HCT116 (cell line): Measurements from ENCODE around the gene PCED1A. TPM values are rescaled to one million over a fixed set of nuclear protein-coding genes. Genes with fewer than 3 reads are reported as not detected.

Source experiments
- ATAC-seq: fragments of 200-7000 bp; cut with Tn5 transposase; 2 replicates; pipeline ENCODE4 v1.9.1; 2020; ENCODE audit warnings: mild to moderate bottlenecking, moderate library complexity
- BruUV-seq: library from RNA; stranded (reverse); fragments of 400-500 nt; replicated peaks from 2 replicates; lab custom pipeline; 2021; lab: Mats Ljungman, UMichigan
- CTCF ChIA-PET: fragments of 300-600 bp; sonication (Branson Sonifier 250); formaldehyde crosslinking; loops from one replicate; lab custom pipeline; 2021; ENCODE audit warnings: antibody characterized with exemption; lab: Charles Lee
- POLR2A ChIA-PET: fragments of 300-600, 350-600 bp; sonication (Branson Sonifier 250); formaldehyde crosslinking; loops from one replicate; lab custom pipeline; 2021; ENCODE audit warnings: antibody characterized with exemption; lab: Charles Lee
- RAD21 ChIA-PET, 2 experiments: fragments of 300-600 bp; sonication (Branson Sonifier 250); formaldehyde crosslinking; loops; one replicate each; lab custom pipeline; 2023; ENCODE audit warnings: low total read pairs in 2 of 2; ENCODE audit not compliant: uncharacterized antibody in 2 of 2, unreplicated experiment in 2 of 2, low non-redundant PET in 1 of 2; lab: Charles Lee
- DNase-seq: peaks from one replicate; pipeline ENCODE4 v3.0.0-alpha.2; 2010; ENCODE audit warnings: low read depth, low spot score
- H2AFZ ChIP-seq: fragments of 200-600 bp; shearing (Covaris generic), sonication (generic); 2 replicates; pipeline ENCODE4 v1.6.1; 2017; ENCODE audit warnings: low read depth, mixed run types, mixed read lengths, antibody characterized with exemption, low read length; ENCODE audit not compliant: poor library complexity, severe bottlenecking
- H3K27ac ChIP-seq: 2 replicates; pipeline ENCODE4 v1.5.1; 2012; ENCODE audit warnings: low read depth, low read length
- H3K27me3 ChIP-seq: fragments of 200-600 bp; sonication (generic); 2 replicates; pipeline ENCODE4 v1.6.1; 2016; ENCODE audit warnings: mixed run types, low read length, mixed read lengths; ENCODE audit not compliant: insufficient read depth
- H3K36me3 ChIP-seq, 2 experiments: fragments of 200-500 bp in 1 of 2; fragments of 200-600 bp in 1 of 2; sonication (Bioruptor generic) in 1 of 2; sonication (generic) in 1 of 2; 2 replicates each; pipeline versions ENCODE4 v1.5.1 to v1.6.1; 2014 to 2016; ENCODE audit warnings: low read length in 2 of 2, inconsistent platforms in 1 of 2, mixed read lengths in 1 of 2, mixed run types in 1 of 2; ENCODE audit not compliant: insufficient read depth in 2 of 2, control insufficient read depth in 1 of 2
- H3K4me1 ChIP-seq, 2 experiments: fragments of 200-600 bp in 1 of 2; sonication (generic) in 1 of 2; 2 replicates each; pipeline versions ENCODE4 v1.5.1 to v1.6.1; 2012 to 2017; ENCODE audit warnings: low read length in 2 of 2, inconsistent platforms in 1 of 2, mild to moderate bottlenecking in 1 of 2, mixed read lengths in 1 of 2, mixed run types in 1 of 2, moderate library complexity in 1 of 2; ENCODE audit not compliant: insufficient read depth in 2 of 2, control insufficient read depth in 1 of 2
- H3K4me2 ChIP-seq: fragments of 200-600 bp; sonication (generic); 2 replicates; pipeline ENCODE4 v1.6.1; 2017; ENCODE audit warnings: mixed run types, low read length, mixed read lengths
- H3K4me3 ChIP-seq, 2 experiments: fragments of 200-600 bp in 1 of 2; sonication (generic) in 1 of 2; replicated peaks in 1 of 2; 2 replicates each; pipeline ENCODE4 v1.5.1; 2011 to 2016; ENCODE audit warnings: low read length in 2 of 2, control low read depth in 1 of 2, low read depth in 1 of 2, mild to moderate bottlenecking in 1 of 2, mixed read lengths in 1 of 2, mixed run types in 1 of 2
- H3K79me2 ChIP-seq: fragments of 200-600 bp; sonication (generic); 2 replicates; pipeline ENCODE4 v1.6.1; 2017; ENCODE audit warnings: mild to moderate bottlenecking, mixed run types, low read length, moderate library complexity, mixed read lengths; ENCODE audit not compliant: insufficient read depth
- H3K9ac ChIP-seq: fragments of 200-600 bp; sonication (generic); 2 replicates; pipeline ENCODE4 v1.6.1; 2016; ENCODE audit warnings: low read length, mixed read lengths
- H3K9me2 ChIP-seq: fragments of 200-600 bp; sonication (generic), shearing (Covaris generic); 2 replicates; pipeline ENCODE4 v1.6.1; 2017; ENCODE audit warnings: mixed run types, mild to moderate bottlenecking, moderate library complexity; ENCODE audit not compliant: insufficient read depth
- H3K9me3 ChIP-seq, 2 experiments: fragments of 200-500 bp in 1 of 2; fragments of 200-600 bp in 1 of 2; sonication (Bioruptor generic) in 1 of 2; sonication (generic) in 1 of 2; 2 replicates each; pipeline ENCODE4 v1.6.1; 2014 to 2017; ENCODE audit warnings: low read length in 2 of 2, mixed read lengths in 2 of 2, inconsistent platforms in 1 of 2, low read depth in 1 of 2, mild to moderate bottlenecking in 1 of 2, mixed run types in 1 of 2, moderate library complexity in 1 of 2; ENCODE audit not compliant: control insufficient read depth in 1 of 2, insufficient read depth in 1 of 2
- H4K20me1 ChIP-seq: fragments of 200-600 bp; sonication (generic), shearing (Covaris generic); 2 replicates; pipeline ENCODE4 v1.6.1; 2017; ENCODE audit warnings: mixed run types, mild to moderate bottlenecking, moderate library complexity; ENCODE audit not compliant: insufficient read depth
- CBX3 ChIP-seq: IDR thresholded peaks from 2 replicates; pipeline ENCODE4 v1.6.1; 2012; ENCODE audit warnings: low read depth
- CEBPB ChIP-seq: IDR thresholded peaks from 2 replicates; pipeline ENCODE4 v1.6.1; 2012; ENCODE audit warnings: low read depth
- ELF1 ChIP-seq: IDR thresholded peaks from 2 replicates; pipeline ENCODE4 v1.6.1; 2012; ENCODE audit warnings: low read depth, borderline replicate concordance
- EZH2 ChIP-seq: fragments of 200-600 bp; sonication (generic); IDR thresholded peaks from 2 replicates; pipeline ENCODE4 v1.6.1; 2017; ENCODE audit warnings: antibody characterized with exemption, mixed run types
- JUND ChIP-seq: IDR thresholded peaks from 2 replicates; pipeline ENCODE4 v1.6.1; 2012
- POLR2AphosphoS5 ChIP-seq: IDR thresholded peaks from 2 replicates; pipeline ENCODE4 v1.6.1; 2011; ENCODE audit warnings: mild to moderate bottlenecking, low read depth, low read length, moderate library complexity
- RAD21 ChIP-seq: IDR thresholded peaks from 2 replicates; pipeline ENCODE4 v1.6.1; 2012; ENCODE audit warnings: low read depth, mild to moderate bottlenecking
- SIN3A ChIP-seq: IDR thresholded peaks from 2 replicates; pipeline ENCODE4 v1.6.1; 2012; ENCODE audit warnings: low read depth
- SP1 ChIP-seq: IDR thresholded peaks from 2 replicates; pipeline ENCODE4 v1.6.1; 2012; ENCODE audit warnings: low read depth
- TCF7L2 ChIP-seq: IDR thresholded peaks from 2 replicates; pipeline ENCODE4 v1.7.0; 2011; ENCODE audit warnings: borderline replicate concordance, inconsistent platforms; ENCODE audit not compliant: insufficient read depth, insufficient read length; ENCODE audit errors: extremely low read depth
- YY1 ChIP-seq: IDR thresholded peaks from 2 replicates; pipeline ENCODE4 v1.6.1; 2011; ENCODE audit warnings: low read length, low read depth, moderate library complexity, mild to moderate bottlenecking; ENCODE audit not compliant: insufficient replicate concordance; ENCODE audit errors: extremely low read depth
- ZNF274 ChIP-seq: fragments of 200-500 bp; sonication (Bioruptor generic); IDR thresholded peaks from 2 replicates; pipeline ENCODE4 v1.6.1; 2014; ENCODE audit warnings: mild to moderate bottlenecking, low read depth, low read length, inconsistent platforms
- intact Hi-C: fragments of 100-400 bp; cut with micrococcal nuclease; formaldehyde crosslinking; loops from 2 replicates; pipeline ENCODE4 v1.10.0; 2022
- total RNA-seq: library from RNA; stranded (reverse); gene quantifications from one replicate; pipeline ENCODE4 v1.2.1, GENCODE V29; 2021; ENCODE audit not compliant: unreplicated experiment
- TF ChIP-seq, protein P1 (sequence below): IDR thresholded peaks from 2 replicates; pipeline ENCODE4 v1.6.1; 2012; ENCODE audit warnings: low read depth
- TF ChIP-seq, protein P2 (sequence below): IDR thresholded peaks from 2 replicates; pipeline ENCODE4 v1.6.1; 2012

PCED1A gene
- total RNA-seq, 1 experiment from 2014 or later, result 31.8 TPM

DNA sequence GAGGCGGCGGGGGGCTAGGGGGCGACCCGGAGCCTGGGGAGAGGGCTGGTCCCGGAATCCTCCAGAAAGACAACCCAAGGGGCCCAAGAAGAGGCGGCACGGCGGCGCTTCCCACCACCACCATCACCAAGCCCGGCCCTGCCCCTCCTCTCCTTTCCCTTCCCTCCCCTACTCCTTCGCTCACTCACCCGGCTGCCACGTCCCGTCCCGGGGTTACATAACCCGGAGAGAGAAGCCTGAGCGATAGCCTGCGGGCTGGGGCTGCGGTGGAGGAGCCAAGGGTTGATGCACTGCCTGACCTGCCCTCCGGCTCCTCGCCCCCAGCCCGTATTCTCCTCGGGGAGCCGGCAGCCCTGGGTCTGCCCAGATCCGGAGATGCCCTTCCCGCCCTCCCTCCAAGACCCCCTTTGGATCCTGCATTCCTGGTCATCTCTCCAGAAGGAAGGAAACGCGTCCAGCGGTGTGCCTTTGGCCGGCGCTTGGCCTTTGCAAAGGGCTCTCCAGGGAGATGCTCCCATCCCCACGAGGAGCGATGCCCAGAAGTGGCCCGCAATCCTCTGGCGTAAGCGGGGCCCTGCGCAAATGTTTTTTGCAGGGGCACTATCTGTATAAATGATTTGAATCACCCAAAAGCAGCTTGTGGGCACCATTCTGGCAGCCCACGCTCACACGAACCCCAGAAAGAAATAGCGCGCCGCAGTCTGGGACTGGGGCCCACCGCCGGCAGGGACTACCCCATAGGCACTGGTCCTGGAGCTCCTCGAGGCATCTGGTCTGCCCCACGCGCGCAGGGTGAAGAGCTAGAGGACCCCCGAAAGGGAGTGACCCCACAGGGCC is 35.4 kb downstream of the PCED1A start:
- TF ChIP-seq JUND (no peak), EZH2 (no peak), ELF1 (no peak), RAD21 (no peak), CBX3 (no peak), CEBPB (no peak), POLR2AphosphoS5 (no peak), SIN3A (no peak), ZNF274 (no peak), TCF7L2 (no peak), SP1 (no peak), YY1 (no peak)
- TF ChIP-seq, protein P1, sequence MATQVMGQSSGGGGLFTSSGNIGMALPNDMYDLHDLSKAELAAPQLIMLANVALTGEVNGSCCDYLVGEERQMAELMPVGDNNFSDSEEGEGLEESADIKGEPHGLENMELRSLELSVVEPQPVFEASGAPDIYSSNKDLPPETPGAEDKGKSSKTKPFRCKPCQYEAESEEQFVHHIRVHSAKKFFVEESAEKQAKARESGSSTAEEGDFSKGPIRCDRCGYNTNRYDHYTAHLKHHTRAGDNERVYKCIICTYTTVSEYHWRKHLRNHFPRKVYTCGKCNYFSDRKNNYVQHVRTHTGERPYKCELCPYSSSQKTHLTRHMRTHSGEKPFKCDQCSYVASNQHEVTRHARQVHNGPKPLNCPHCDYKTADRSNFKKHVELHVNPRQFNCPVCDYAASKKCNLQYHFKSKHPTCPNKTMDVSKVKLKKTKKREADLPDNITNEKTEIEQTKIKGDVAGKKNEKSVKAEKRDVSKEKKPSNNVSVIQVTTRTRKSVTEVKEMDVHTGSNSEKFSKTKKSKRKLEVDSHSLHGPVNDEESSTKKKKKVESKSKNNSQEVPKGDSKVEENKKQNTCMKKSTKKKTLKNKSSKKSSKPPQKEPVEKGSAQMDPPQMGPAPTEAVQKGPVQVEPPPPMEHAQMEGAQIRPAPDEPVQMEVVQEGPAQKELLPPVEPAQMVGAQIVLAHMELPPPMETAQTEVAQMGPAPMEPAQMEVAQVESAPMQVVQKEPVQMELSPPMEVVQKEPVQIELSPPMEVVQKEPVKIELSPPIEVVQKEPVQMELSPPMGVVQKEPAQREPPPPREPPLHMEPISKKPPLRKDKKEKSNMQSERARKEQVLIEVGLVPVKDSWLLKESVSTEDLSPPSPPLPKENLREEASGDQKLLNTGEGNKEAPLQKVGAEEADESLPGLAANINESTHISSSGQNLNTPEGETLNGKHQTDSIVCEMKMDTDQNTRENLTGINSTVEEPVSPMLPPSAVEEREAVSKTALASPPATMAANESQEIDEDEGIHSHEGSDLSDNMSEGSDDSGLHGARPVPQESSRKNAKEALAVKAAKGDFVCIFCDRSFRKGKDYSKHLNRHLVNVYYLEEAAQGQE, result no peak
- TF ChIP-seq, protein P2, sequence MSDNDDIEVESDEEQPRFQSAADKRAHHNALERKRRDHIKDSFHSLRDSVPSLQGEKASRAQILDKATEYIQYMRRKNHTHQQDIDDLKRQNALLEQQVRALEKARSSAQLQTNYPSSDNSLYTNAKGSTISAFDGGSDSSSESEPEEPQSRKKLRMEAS, result no peak

More for the DNA sequence above, 35.4 kb downstream of the PCED1A start:
- RAD21 ChIA-PET, result no interaction called here
- H2AFZ ChIP-seq, result no peak overlapping the region
- H3K4me1 ChIP-seq, result peaks cover 3 to 5% of the 10 kb centered on the region in 2 experiments; a peak in 2 of 4 replicates
- no peaks in the 10 kb centered on the region for H3K36me3 ChIP-seq
- ATAC-seq, result no peak
- no peak overlapping the region for H3K27ac ChIP-seq
- CTCF ChIA-PET, result no interaction called here
- no peaks in the 10 kb centered on the region for H3K9me3 ChIP-seq
- H3K79me2 ChIP-seq, result no peaks in the 10 kb centered on the region
- no peak overlapping the region for H3K4me3 ChIP-seq
- no peak for DNase-seq
- no TSS peak for BruUV-seq
- POLR2A ChIA-PET, result no interaction called here
- peaks cover 4% of the 10 kb centered on the region; the same call in 1 of the 2 replicates for H3K27me3 ChIP-seq
- no peaks in the 10 kb centered on the region for H3K9me2 ChIP-seq
- H3K4me2 ChIP-seq, result no peak overlapping the region
- intact Hi-C loops, result no loop called here
- no peak overlapping the region for H3K9ac ChIP-seq
- no peaks in the 10 kb centered on the region for H4K20me1 ChIP-seq
